Type B pancreatic cell (in vitro differentiated cells): ENCODE measurements around the gene ABHD12. TPM values are rescaled to one million over a fixed set of nuclear protein-coding genes. Genes with fewer than 3 reads are reported as not detected.

Experiments
- DNase-seq: peaks from one replicate; pipeline ENCODE4 v3.0.0; 2021; ENCODE audit warnings: mixed read lengths; ENCODE audit not compliant: unreplicated experiment; ENCODE audit errors: extremely low spot score
- H3K27ac Mint-ChIP-seq: 2 replicates; pipeline ENCODE4 v1.8.0; 2021; ENCODE audit warnings: mild to moderate bottlenecking, mixed read lengths
- H3K27me3 Mint-ChIP-seq: 2 replicates; pipeline ENCODE4 v1.8.0; 2021; ENCODE audit warnings: mixed read lengths
- H3K36me3 Mint-ChIP-seq: 2 replicates; pipeline ENCODE4 v1.8.0; 2021; ENCODE audit warnings: mixed read lengths
- H3K4me1 Mint-ChIP-seq: one replicate; pipeline ENCODE4 v1.8.0; 2021; ENCODE audit warnings: mixed read lengths; ENCODE audit not compliant: unreplicated experiment
- H3K4me3 Mint-ChIP-seq: 2 replicates; pipeline ENCODE4 v1.8.0; 2021; ENCODE audit warnings: mild to moderate bottlenecking, mixed read lengths
- H3K9me3 Mint-ChIP-seq: 2 replicates; pipeline ENCODE4 v1.8.0; 2021; ENCODE audit warnings: mixed read lengths
- CTCF ChIP-seq: fragments of 200-600 bp; sonication (generic); conservative IDR thresholded peaks from 2 replicates; pipeline ENCODE4 v1.5.0; 2021; ENCODE audit warnings: antibody characterized with exemption, mild to moderate bottlenecking
- total RNA-seq: library from RNA; stranded (reverse); gene quantifications from 2 replicates; pipeline ENCODE4 v1.2.1, GENCODE V29; 2021; ENCODE audit warnings: low replicate concordance

The ABHD12 gene
- total RNA-seq, 1 donor from 2014 or later = 68.9 TPM

- no peak for TF ChIP-seq CTCF
- H3K4me3 Mint-ChIP-seq = no peak overlapping the region
- peaks cover 34% of the 10 kb centered on the region for H3K4me1 Mint-ChIP-seq
- no peak for DNase-seq
- no peaks in the 10 kb centered on the region for H3K9me3 Mint-ChIP-seq
- no peaks in the 10 kb centered on the region for H3K27me3 Mint-ChIP-seq
- H3K27ac Mint-ChIP-seq = no peak overlapping the region
- H3K36me3 Mint-ChIP-seq = no peaks in the 10 kb centered on the region
Measured at GRCh38 chr20:25252230-25252651, 138.4 kb downstream of the ABHD12 start.

- peaks cover 6% of the 10 kb centered on the region for H3K27me3 Mint-ChIP-seq
- H3K27ac Mint-ChIP-seq = no peak overlapping the region
- peak overlapping the region; percentile 55 for H3K4me3 Mint-ChIP-seq
- H3K36me3 Mint-ChIP-seq = no peaks in the 10 kb centered on the region
- DNase-seq = no peak
- peaks cover 34% of the 10 kb centered on the region for H3K4me1 Mint-ChIP-seq
- no peaks in the 10 kb centered on the region for H3K9me3 Mint-ChIP-seq
- no peak for TF ChIP-seq CTCF
Measured at GRCh38 chr20:25251558-25251957, 139.1 kb downstream of the ABHD12 start.

- Mint-ChIP-seq H3K4me3 (peak overlapping the region; percentile 55), H3K9me3 (no peaks in the 10 kb centered on the region), H3K36me3 (no peaks in the 10 kb centered on the region), H3K27ac (no peak overlapping the region), H3K4me1 (peaks cover 34% of the 10 kb centered on the region), H3K27me3 (peaks cover 9% of the 10 kb centered on the region)
- no peak for DNase-seq
- TF ChIP-seq CTCF = no peak
Measured at GRCh38 chr20:25251019-25251418, 139.6 kb downstream of the ABHD12 start.

- H3K9me3 Mint-ChIP-seq = no peaks in the 10 kb centered on the region
- no peak for TF ChIP-seq CTCF
- H3K27me3 Mint-ChIP-seq = peaks cover 9% of the 10 kb centered on the region
- H3K4me3 Mint-ChIP-seq = peak overlapping the region; percentile 91
- no peak for DNase-seq
- no peak overlapping the region for H3K27ac Mint-ChIP-seq
- peaks cover 34% of the 10 kb centered on the region for H3K4me1 Mint-ChIP-seq
- no peaks in the 10 kb centered on the region for H3K36me3 Mint-ChIP-seq
Measured at GRCh38 chr20:25250508-25250907, 140.1 kb downstream of the ABHD12 start.

Other genes starting within 250 kb of the ABHD12 start
- 64.1 and 78.3 TPM in 2 replicates for gene ENTPD6, start 195.1 kb downstream of the ABHD12 start, total RNA-seq
- gene PYGB, start 142.8 kb downstream of the ABHD12 start, total RNA-seq = 39.3 and 52.2 TPM in 2 replicates
- gene GINS1, start 16.8 kb upstream of the ABHD12 start, total RNA-seq = 13.7 and 30.2 TPM in 2 replicates
- gene NINL, start 194.7 kb upstream of the ABHD12 start, total RNA-seq = 26.0 and 47.0 TPM in 2 replicates
- gene NANP, start 233.2 kb upstream of the ABHD12 start, total RNA-seq = 5.6 and 6.3 TPM in 2 replicates